Tibial artery (tissue), 4 donors: ENCODE measurements around the gene KRT78.
"Not testable (repeated sequence)": the region's sequence is repeated elsewhere in the genome, so short reads cannot be mapped to it uniquely, and the experiment has no call there.

Source experiments
- DNase-seq, 2 donors: peaks; one replicate each; pipeline ENCODE4 v3.0.0-alpha.2; 2019
- H3K27ac ChIP-seq, 2 donors: fragments of 200-600 bp; sonication (generic) in 1 of 2; 1 replicate in 1 of 2; 2 replicates in 1 of 2; pipeline ENCODE4 v1.5.1; 2018 to 2019; ENCODE audit warnings: mild to moderate bottlenecking in 1 of 2
- H3K27me3 ChIP-seq, 2 donors: fragments of 200-600 bp; sonication (generic) in 1 of 2; one replicate each; pipeline versions ENCODE4 v1.5.1 to v1.6.0; 2016 to 2019
- H3K36me3 ChIP-seq, 3 donors: fragments of 200-600 bp; sonication (generic) in 2 of 3; one replicate each; pipeline ENCODE4 v1.5.1; 2016 to 2019; ENCODE audit warnings: mild to moderate bottlenecking in 2 of 3
- H3K4me1 ChIP-seq, 4 donors: fragments of 200-600 bp; sonication (generic) in 2 of 4; 1 replicate in 3 of 4; 2 replicates in 1 of 4; pipeline ENCODE4 v1.5.1; 2016 to 2019
- H3K4me3 ChIP-seq, 2 donors: fragments of 200-600 bp; sonication (generic) in 1 of 2; 1 replicate in 1 of 2; 2 replicates in 1 of 2; pipeline ENCODE4 v1.5.1; 2018 to 2019; ENCODE audit warnings: mild to moderate bottlenecking in 2 of 2
- H3K9me3 ChIP-seq, 3 donors: fragments of 200-600 bp; sonication (generic) in 1 of 3; one replicate each; pipeline ENCODE4 v1.5.1; 2016 to 2019
- intact Hi-C: fragments of 100-400 bp; cut with DNase I; formaldehyde crosslinking; loops from one replicate; pipeline ENCODE4 v1.15.0; 2023; ENCODE audit warnings: low total_unique reads
- TF ChIP-seq, protein P1 (sequence below), 2 experiments: fragments of 200-600 bp in 1 of 2; fragments of 450-650 bp in 1 of 2; IDR thresholded peaks; one replicate each; pipeline ENCODE4 v1.5.1; 2017 to 2019; ENCODE audit warnings: antibody characterized with exemption in 2 of 2, mild to moderate bottlenecking in 1 of 2, moderate library complexity in 1 of 2

KRT78 gene

GRCh38 chr12:52861511-52861910, 12.7 kb upstream of the KRT78 start:
- no peak for DNase-seq
- peaks cover 0 to 7% (median 0%) of the 10 kb centered on the region in 4 donors for H3K4me1 ChIP-seq
- intact Hi-C loops = loop anchor here (5.0 kb wide), 1 partner anchor 464 kb away; no protein-coding TSS in a partner anchor
- no peaks in the 10 kb centered on the region for H3K36me3 ChIP-seq
- no peak overlapping the region for H3K4me3 ChIP-seq
- TF ChIP-seq, protein P1, sequence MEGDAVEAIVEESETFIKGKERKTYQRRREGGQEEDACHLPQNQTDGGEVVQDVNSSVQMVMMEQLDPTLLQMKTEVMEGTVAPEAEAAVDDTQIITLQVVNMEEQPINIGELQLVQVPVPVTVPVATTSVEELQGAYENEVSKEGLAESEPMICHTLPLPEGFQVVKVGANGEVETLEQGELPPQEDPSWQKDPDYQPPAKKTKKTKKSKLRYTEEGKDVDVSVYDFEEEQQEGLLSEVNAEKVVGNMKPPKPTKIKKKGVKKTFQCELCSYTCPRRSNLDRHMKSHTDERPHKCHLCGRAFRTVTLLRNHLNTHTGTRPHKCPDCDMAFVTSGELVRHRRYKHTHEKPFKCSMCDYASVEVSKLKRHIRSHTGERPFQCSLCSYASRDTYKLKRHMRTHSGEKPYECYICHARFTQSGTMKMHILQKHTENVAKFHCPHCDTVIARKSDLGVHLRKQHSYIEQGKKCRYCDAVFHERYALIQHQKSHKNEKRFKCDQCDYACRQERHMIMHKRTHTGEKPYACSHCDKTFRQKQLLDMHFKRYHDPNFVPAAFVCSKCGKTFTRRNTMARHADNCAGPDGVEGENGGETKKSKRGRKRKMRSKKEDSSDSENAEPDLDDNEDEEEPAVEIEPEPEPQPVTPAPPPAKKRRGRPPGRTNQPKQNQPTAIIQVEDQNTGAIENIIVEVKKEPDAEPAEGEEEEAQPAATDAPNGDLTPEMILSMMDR (IDR thresholded peaks at IDR 0.05) = no peak
- no peaks in the 10 kb centered on the region for H3K9me3 ChIP-seq
- no peak overlapping the region for H3K27ac ChIP-seq
- no peaks in the 10 kb centered on the region for H3K27me3 ChIP-seq

GRCh38 chr12:52860102-52860823, 11.5 kb upstream of the KRT78 start:
- Histone ChIP-seq H3K27me3 (no peaks in the 10 kb centered on the region), H3K36me3 (no peaks in the 10 kb centered on the region), H3K4me3 (no peak overlapping the region), H3K9me3 (no peaks in the 10 kb centered on the region), H3K27ac (no peak overlapping the region), H3K4me1 (peaks cover 0 to 7% (median 0%) of the 10 kb centered on the region in 4 donors)
- TF ChIP-seq, protein P1 (IDR thresholded peaks at IDR 0.05) = no peak
- DNase-seq = no peak
- intact Hi-C loops = loop anchor here (5.0 kb wide), 1 partner anchor 463 kb away; no protein-coding TSS in a partner anchor

- H3K9me3 ChIP-seq = no peaks in the 10 kb centered on the region
- intact Hi-C loops = no loop called here
- DNase-seq = no peak
- no peaks in the 10 kb centered on the region for H3K36me3 ChIP-seq
- TF ChIP-seq, protein P1 (IDR thresholded peaks at IDR 0.05) = no peak
- no peak overlapping the region for H3K27ac ChIP-seq
- H3K4me3 ChIP-seq = no peak overlapping the region
- H3K27me3 ChIP-seq = no peaks in the 10 kb centered on the region
- peaks cover 0 to 7% (median 0%) of the 10 kb centered on the region in 4 donors for H3K4me1 ChIP-seq
These were observed 8.7 kb upstream of the KRT78 start for GRCh38 chr12:52857500-52857899.

DNA sequence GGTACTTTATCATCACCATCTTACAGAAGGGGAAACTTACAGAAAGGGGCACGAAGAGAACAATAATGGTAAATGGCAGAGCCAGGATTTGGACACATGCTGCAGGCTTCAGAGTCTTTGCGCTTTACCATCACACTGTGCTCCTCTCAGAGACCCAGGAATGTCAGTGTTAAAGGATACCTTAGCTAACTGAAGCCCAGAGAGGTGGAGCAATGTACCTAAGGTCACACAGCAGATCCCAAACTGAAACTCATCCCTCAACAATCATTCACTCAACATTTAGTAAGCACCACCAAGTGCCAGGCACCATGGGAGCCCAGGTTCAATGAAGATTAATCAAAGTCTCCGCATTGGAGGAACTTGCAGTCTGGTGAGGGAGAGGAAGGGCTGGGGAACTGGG, 8.0 kb upstream of the KRT78 start:
- TF ChIP-seq, protein P1 (IDR thresholded peaks at IDR 0.05) = no peak
- no peak overlapping the region for H3K27ac ChIP-seq
- H3K9me3 ChIP-seq = no peaks in the 10 kb centered on the region
- H3K36me3 ChIP-seq = no peaks in the 10 kb centered on the region
- no peaks in the 10 kb centered on the region for H3K27me3 ChIP-seq
- peaks cover 0 to 7% (median 0%) of the 10 kb centered on the region in 4 donors for H3K4me1 ChIP-seq
- no peak overlapping the region for H3K4me3 ChIP-seq
- intact Hi-C loops = no loop called here
- DNase-seq = no peak

- H3K4me1 ChIP-seq, H3K27ac ChIP-seq, intact Hi-C loops, DNase-seq, H3K9me3 ChIP-seq, H3K36me3 ChIP-seq, H3K27me3 ChIP-seq, H3K4me3 ChIP-seq: not testable (repeated sequence)
These were observed 7.3 kb upstream of the KRT78 start for GRCh38 chr12:52856077-52856476.

GRCh38 chr12:52851787-52852186, 3.0 kb upstream of the KRT78 start:
- DNase-seq = no peak
- H3K27ac ChIP-seq = no peak overlapping the region
- H3K27me3 ChIP-seq = peaks cover 0 to 27% of the 10 kb centered on the region in 2 donors
- H3K4me1 ChIP-seq = no peaks in the 10 kb centered on the region
- no peaks in the 10 kb centered on the region for H3K9me3 ChIP-seq
- TF ChIP-seq, protein P1 (IDR thresholded peaks at IDR 0.05) = no peak
- no peak overlapping the region for H3K4me3 ChIP-seq
- intact Hi-C loops = no loop called here
- no peaks in the 10 kb centered on the region for H3K36me3 ChIP-seq
